Ishikawa (cell line): Measurements from ENCODE around the gene CHN1.

Experiments used
- EP300 ChIP-seq: IDR thresholded peaks from 2 replicates; pipeline ENCODE4 v1.6.1; 2012; ENCODE audit warnings: borderline replicate concordance
- FOXM1 ChIP-seq: IDR thresholded peaks from 2 replicates; pipeline ENCODE4 v1.6.1; 2012; ENCODE audit warnings: low read depth, borderline replicate concordance
- NFIC ChIP-seq: IDR thresholded peaks from 2 replicates; pipeline ENCODE4 v1.6.1; 2012
- TAF1 ChIP-seq: IDR thresholded peaks from 2 replicates; pipeline ENCODE4 v1.6.1; 2012; ENCODE audit warnings: low read depth, mild to moderate bottlenecking
- TCF12 ChIP-seq: IDR thresholded peaks from 2 replicates; pipeline ENCODE4 v1.6.1; 2012; ENCODE audit warnings: low read depth
- YY1 ChIP-seq: IDR thresholded peaks from 2 replicates; pipeline ENCODE4 v1.6.1; 2012; ENCODE audit warnings: low read depth
- ZBTB7A ChIP-seq: IDR thresholded peaks from 2 replicates; pipeline ENCODE4 v1.6.1; 2012; ENCODE audit warnings: low read depth
- TF ChIP-seq, protein P1 (sequence below): IDR thresholded peaks from 2 replicates; pipeline ENCODE4 v1.6.1; 2012; ENCODE audit warnings: low read depth, mild to moderate bottlenecking
- TF ChIP-seq, protein P2 (sequence below): IDR thresholded peaks from 2 replicates; pipeline ENCODE4 v1.6.1; 2012

DNA sequence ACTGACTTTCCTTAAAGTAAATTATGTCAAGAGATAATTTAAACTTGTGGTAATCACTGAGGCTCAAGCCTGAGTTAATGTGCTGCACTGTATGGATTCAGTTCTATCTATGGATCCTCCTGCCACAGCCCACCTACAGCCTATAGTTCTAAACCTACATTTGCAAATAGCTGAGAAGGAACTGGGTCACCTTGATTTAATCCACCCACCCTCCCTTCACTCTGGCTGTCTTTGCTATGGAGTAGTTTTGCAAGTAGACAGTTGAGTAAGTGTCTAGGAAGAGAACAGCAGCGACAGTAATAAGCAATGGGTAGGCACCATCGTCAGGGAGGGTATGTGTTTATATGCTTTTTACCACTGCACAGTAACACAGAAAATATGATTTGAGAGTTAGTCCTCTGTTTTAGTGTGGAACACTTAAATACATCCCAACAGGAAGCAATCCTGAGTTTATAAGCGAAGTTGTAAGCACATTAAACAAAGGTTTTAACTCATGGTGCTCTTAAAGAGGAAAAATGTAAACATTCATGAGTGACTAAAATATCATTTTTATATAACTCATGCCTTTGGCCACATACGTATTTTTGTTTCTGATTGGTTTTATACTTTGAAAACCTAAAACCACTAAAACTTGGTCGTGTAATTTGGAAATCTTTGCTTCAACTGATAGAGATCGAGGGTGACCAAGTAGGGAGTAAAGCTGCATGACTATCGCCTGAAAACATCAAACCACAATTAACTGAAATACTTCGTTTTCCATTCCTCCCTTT, 204.6 kb downstream of the CHN1 start:
- TF ChIP-seq, protein P1, sequence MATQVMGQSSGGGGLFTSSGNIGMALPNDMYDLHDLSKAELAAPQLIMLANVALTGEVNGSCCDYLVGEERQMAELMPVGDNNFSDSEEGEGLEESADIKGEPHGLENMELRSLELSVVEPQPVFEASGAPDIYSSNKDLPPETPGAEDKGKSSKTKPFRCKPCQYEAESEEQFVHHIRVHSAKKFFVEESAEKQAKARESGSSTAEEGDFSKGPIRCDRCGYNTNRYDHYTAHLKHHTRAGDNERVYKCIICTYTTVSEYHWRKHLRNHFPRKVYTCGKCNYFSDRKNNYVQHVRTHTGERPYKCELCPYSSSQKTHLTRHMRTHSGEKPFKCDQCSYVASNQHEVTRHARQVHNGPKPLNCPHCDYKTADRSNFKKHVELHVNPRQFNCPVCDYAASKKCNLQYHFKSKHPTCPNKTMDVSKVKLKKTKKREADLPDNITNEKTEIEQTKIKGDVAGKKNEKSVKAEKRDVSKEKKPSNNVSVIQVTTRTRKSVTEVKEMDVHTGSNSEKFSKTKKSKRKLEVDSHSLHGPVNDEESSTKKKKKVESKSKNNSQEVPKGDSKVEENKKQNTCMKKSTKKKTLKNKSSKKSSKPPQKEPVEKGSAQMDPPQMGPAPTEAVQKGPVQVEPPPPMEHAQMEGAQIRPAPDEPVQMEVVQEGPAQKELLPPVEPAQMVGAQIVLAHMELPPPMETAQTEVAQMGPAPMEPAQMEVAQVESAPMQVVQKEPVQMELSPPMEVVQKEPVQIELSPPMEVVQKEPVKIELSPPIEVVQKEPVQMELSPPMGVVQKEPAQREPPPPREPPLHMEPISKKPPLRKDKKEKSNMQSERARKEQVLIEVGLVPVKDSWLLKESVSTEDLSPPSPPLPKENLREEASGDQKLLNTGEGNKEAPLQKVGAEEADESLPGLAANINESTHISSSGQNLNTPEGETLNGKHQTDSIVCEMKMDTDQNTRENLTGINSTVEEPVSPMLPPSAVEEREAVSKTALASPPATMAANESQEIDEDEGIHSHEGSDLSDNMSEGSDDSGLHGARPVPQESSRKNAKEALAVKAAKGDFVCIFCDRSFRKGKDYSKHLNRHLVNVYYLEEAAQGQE = no peak
- TF ChIP-seq EP300 (no peak), ZBTB7A (no peak), NFIC (no peak), YY1 (no peak), FOXM1 (no peak), TCF12 (no peak), TAF1 (no peak)
- TF ChIP-seq, protein P2, sequence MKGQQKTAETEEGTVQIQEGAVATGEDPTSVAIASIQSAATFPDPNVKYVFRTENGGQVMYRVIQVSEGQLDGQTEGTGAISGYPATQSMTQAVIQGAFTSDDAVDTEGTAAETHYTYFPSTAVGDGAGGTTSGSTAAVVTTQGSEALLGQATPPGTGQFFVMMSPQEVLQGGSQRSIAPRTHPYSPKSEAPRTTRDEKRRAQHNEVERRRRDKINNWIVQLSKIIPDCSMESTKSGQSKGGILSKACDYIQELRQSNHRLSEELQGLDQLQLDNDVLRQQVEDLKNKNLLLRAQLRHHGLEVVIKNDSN = no peak
